Thyroid gland (tissue), 4 donors: ENCODE results near the gene TPMT.

Experiments used
- CTCF ChIP-seq, 6 experiments: fragments of 200-600 bp in 3 of 6; fragments of 450-650 bp in 3 of 6; sonication (generic) in 3 of 6; IDR thresholded peaks; one replicate each; pipeline ENCODE4 v1.5.1; 2016 to 2019; ENCODE audit warnings: antibody characterized with exemption in 6 of 6, mild to moderate bottlenecking in 2 of 6, inconsistent platforms in 1 of 6, moderate library complexity in 1 of 6
- POLR2A ChIP-seq, 2 donors: fragments of 450-650 bp; IDR thresholded peaks; one replicate each; pipeline ENCODE4 v1.6.1; 2017; ENCODE audit warnings: antibody characterized with exemption in 2 of 2, mild to moderate bottlenecking in 2 of 2, moderate library complexity in 1 of 2

- no peak for TF ChIP-seq CTCF (IDR thresholded peaks at IDR 0.05)
- TF ChIP-seq POLR2A (IDR thresholded peaks at IDR 0.05), result peak in 1 of 2 donors; percentile 30
Observed at GRCh38 chr6:18186033-18186432, 31.2 kb upstream of the TPMT start.
